ENCODE results near the gene GAGE13. TPM values are rescaled to one million over a fixed set of nuclear protein-coding genes. Genes with fewer than 3 reads are reported as not detected.
"Not testable (repeated sequence)": the region's sequence is repeated elsewhere in the genome, so short reads cannot be mapped to it uniquely, and the experiment has no call there.

GAGE13 gene
- total RNA-seq, 1 experiment from 2014 or later, result not detected

- BruUV-seq (replicated peaks); H3K4me2 ChIP-seq (ENCODE audit: low read length); POLR2A ChIA-PET; H4K20me1 ChIP-seq (ENCODE audit: insufficient read depth); RAD21 ChIA-PET (ENCODE audit: low non-redundant PET in 1 of 2, low total read pairs in 2 of 2, uncharacterized antibody in 2 of 2, unreplicated experiment in 2 of 2); H3K9me2 ChIP-seq (ENCODE audit: insufficient read depth); H3K79me2 ChIP-seq (ENCODE audit: insufficient read depth, low read length); H3K9me3 ChIP-seq (ENCODE audit: control insufficient read depth in 1 of 2, insufficient read depth in 1 of 2, low read depth in 1 of 2, low read length in 2 of 2); H3K4me1 ChIP-seq (ENCODE audit: control insufficient read depth in 1 of 2, insufficient read depth in 2 of 2, low read length in 2 of 2); intact Hi-C loops (cut with micrococcal nuclease); ATAC-seq; H3K9ac ChIP-seq (ENCODE audit: low read length); H2AFZ ChIP-seq (ENCODE audit: low read depth, low read length, poor library complexity, severe bottlenecking); H3K27me3 ChIP-seq (ENCODE audit: insufficient read depth, low read length); DNase-seq (ENCODE audit: low read depth, low spot score); H3K36me3 ChIP-seq (ENCODE audit: control insufficient read depth in 1 of 2, insufficient read depth in 2 of 2, low read length in 2 of 2); H3K4me3 ChIP-seq (replicated peaks in 1 of 2; ENCODE audit: low read depth in 1 of 2, low read length in 2 of 2); H3K27ac ChIP-seq (ENCODE audit: low read depth, low read length); CTCF ChIA-PET: not testable (repeated sequence)
Observed at GRCh38 chrX:49322266-49322665, 9.1 kb upstream of the GAGE13 start.

- H3K9ac ChIP-seq (ENCODE audit: low read length); H3K79me2 ChIP-seq (ENCODE audit: insufficient read depth, low read length); BruUV-seq (replicated peaks); DNase-seq (ENCODE audit: low read depth, low spot score); H3K9me3 ChIP-seq (ENCODE audit: control insufficient read depth in 1 of 2, insufficient read depth in 1 of 2, low read depth in 1 of 2, low read length in 2 of 2); H4K20me1 ChIP-seq (ENCODE audit: insufficient read depth); H3K27ac ChIP-seq (ENCODE audit: low read depth, low read length); POLR2A ChIA-PET; ATAC-seq; H2AFZ ChIP-seq (ENCODE audit: low read depth, low read length, poor library complexity, severe bottlenecking); intact Hi-C loops (cut with micrococcal nuclease); H3K4me1 ChIP-seq (ENCODE audit: control insufficient read depth in 1 of 2, insufficient read depth in 2 of 2, low read length in 2 of 2); H3K4me2 ChIP-seq (ENCODE audit: low read length); CTCF ChIA-PET; H3K9me2 ChIP-seq (ENCODE audit: insufficient read depth); H3K27me3 ChIP-seq (ENCODE audit: insufficient read depth, low read length); RAD21 ChIA-PET (ENCODE audit: low non-redundant PET in 1 of 2, low total read pairs in 2 of 2, uncharacterized antibody in 2 of 2, unreplicated experiment in 2 of 2); H3K36me3 ChIP-seq (ENCODE audit: control insufficient read depth in 1 of 2, insufficient read depth in 2 of 2, low read length in 2 of 2); H3K4me3 ChIP-seq (replicated peaks in 1 of 2; ENCODE audit: low read depth in 1 of 2, low read length in 2 of 2): not testable (repeated sequence)
Observed at GRCh38 chrX:49323735-49324134, 7.6 kb upstream of the GAGE13 start.

GRCh38 chrX:49330421-49330820, 961 bp upstream of the GAGE13 start:
- H3K27me3 ChIP-seq (ENCODE audit: insufficient read depth, low read length); H3K9me2 ChIP-seq (ENCODE audit: insufficient read depth); CTCF ChIA-PET; H3K27ac ChIP-seq (ENCODE audit: low read depth, low read length); ATAC-seq; intact Hi-C loops (cut with micrococcal nuclease); H4K20me1 ChIP-seq (ENCODE audit: insufficient read depth); POLR2A ChIA-PET; H3K4me3 ChIP-seq (replicated peaks in 1 of 2; ENCODE audit: low read depth in 1 of 2, low read length in 2 of 2); H3K9ac ChIP-seq (ENCODE audit: low read length); BruUV-seq (replicated peaks); DNase-seq (ENCODE audit: low read depth, low spot score); RAD21 ChIA-PET (ENCODE audit: low non-redundant PET in 1 of 2, low total read pairs in 2 of 2, uncharacterized antibody in 2 of 2, unreplicated experiment in 2 of 2); H3K79me2 ChIP-seq (ENCODE audit: insufficient read depth, low read length); H3K36me3 ChIP-seq (ENCODE audit: control insufficient read depth in 1 of 2, insufficient read depth in 2 of 2, low read length in 2 of 2); H3K4me2 ChIP-seq (ENCODE audit: low read length); H3K9me3 ChIP-seq (ENCODE audit: control insufficient read depth in 1 of 2, insufficient read depth in 1 of 2, low read depth in 1 of 2, low read length in 2 of 2); H2AFZ ChIP-seq (ENCODE audit: low read depth, low read length, poor library complexity, severe bottlenecking); H3K4me1 ChIP-seq (ENCODE audit: control insufficient read depth in 1 of 2, insufficient read depth in 2 of 2, low read length in 2 of 2): not testable (repeated sequence)

- intact Hi-C loops (cut with micrococcal nuclease); H4K20me1 ChIP-seq (ENCODE audit: insufficient read depth); H3K79me2 ChIP-seq (ENCODE audit: insufficient read depth, low read length); H3K27me3 ChIP-seq (ENCODE audit: insufficient read depth, low read length); CTCF ChIA-PET; H3K36me3 ChIP-seq (ENCODE audit: control insufficient read depth in 1 of 2, insufficient read depth in 2 of 2, low read length in 2 of 2); H2AFZ ChIP-seq (ENCODE audit: low read depth, low read length, poor library complexity, severe bottlenecking); ATAC-seq; POLR2A ChIA-PET; DNase-seq (ENCODE audit: low read depth, low spot score); H3K27ac ChIP-seq (ENCODE audit: low read depth, low read length); H3K9me3 ChIP-seq (ENCODE audit: control insufficient read depth in 1 of 2, insufficient read depth in 1 of 2, low read depth in 1 of 2, low read length in 2 of 2); H3K9ac ChIP-seq (ENCODE audit: low read length); H3K4me3 ChIP-seq (replicated peaks in 1 of 2; ENCODE audit: low read depth in 1 of 2, low read length in 2 of 2); BruUV-seq (replicated peaks); H3K9me2 ChIP-seq (ENCODE audit: insufficient read depth); H3K4me2 ChIP-seq (ENCODE audit: low read length); RAD21 ChIA-PET (ENCODE audit: low non-redundant PET in 1 of 2, low total read pairs in 2 of 2, uncharacterized antibody in 2 of 2, unreplicated experiment in 2 of 2); H3K4me1 ChIP-seq (ENCODE audit: control insufficient read depth in 1 of 2, insufficient read depth in 2 of 2, low read length in 2 of 2): not testable (repeated sequence)
Observed at GRCh38 chrX:49331841-49332240, 459 bp downstream of the GAGE13 start.

- RAD21 ChIA-PET (ENCODE audit: low non-redundant PET in 1 of 2, low total read pairs in 2 of 2, uncharacterized antibody in 2 of 2, unreplicated experiment in 2 of 2); ATAC-seq; H3K4me2 ChIP-seq (ENCODE audit: low read length); CTCF ChIA-PET; BruUV-seq (replicated peaks); H4K20me1 ChIP-seq (ENCODE audit: insufficient read depth); H2AFZ ChIP-seq (ENCODE audit: low read depth, low read length, poor library complexity, severe bottlenecking); H3K9ac ChIP-seq (ENCODE audit: low read length); H3K4me3 ChIP-seq (replicated peaks in 1 of 2; ENCODE audit: low read depth in 1 of 2, low read length in 2 of 2); H3K9me2 ChIP-seq (ENCODE audit: insufficient read depth); DNase-seq (ENCODE audit: low read depth, low spot score); H3K27me3 ChIP-seq (ENCODE audit: insufficient read depth, low read length); H3K9me3 ChIP-seq (ENCODE audit: control insufficient read depth in 1 of 2, insufficient read depth in 1 of 2, low read depth in 1 of 2, low read length in 2 of 2); POLR2A ChIA-PET; H3K4me1 ChIP-seq (ENCODE audit: control insufficient read depth in 1 of 2, insufficient read depth in 2 of 2, low read length in 2 of 2); H3K36me3 ChIP-seq (ENCODE audit: control insufficient read depth in 1 of 2, insufficient read depth in 2 of 2, low read length in 2 of 2); H3K27ac ChIP-seq (ENCODE audit: low read depth, low read length); intact Hi-C loops (cut with micrococcal nuclease); H3K79me2 ChIP-seq (ENCODE audit: insufficient read depth, low read length): not testable (repeated sequence)
Observed at GRCh38 chrX:49341449-49341848, 10.1 kb downstream of the GAGE13 start.
